HepG2 (cell line): ENCODE results near the gene PTCRA. TPM values are rescaled to one million over a fixed set of nuclear protein-coding genes. Genes with fewer than 3 reads are reported as not detected.
A peak's percentile ranks its signal among the peaks of the same experiment; 100 is the strongest.

Source experiments
- ETV6 ChIP-seq: sonication (generic); formaldehyde crosslinking; conservative IDR thresholded peaks from 2 replicates; pipeline ENCODE4 v1.4.0; 2020; ENCODE audit warnings: missing genetic modification reagents
- GABPB1 ChIP-seq: IDR thresholded peaks from 2 replicates; pipeline ENCODE4 v1.6.1; 2016; ENCODE audit warnings: mild to moderate bottlenecking, missing genetic modification reagents, moderate library complexity, missing compliant biosample characterization
- HHEX ChIP-seq: IDR thresholded peaks from 2 replicates; pipeline ENCODE4 v1.6.1; 2016; ENCODE audit warnings: control low read depth
- KDM2A ChIP-seq: sonication (generic); formaldehyde crosslinking; IDR thresholded peaks from 2 replicates; pipeline ENCODE4 v1.4.0; 2020; ENCODE audit warnings: low read depth, missing genetic modification reagents, borderline replicate concordance
- ZBTB7B ChIP-seq: sonication (generic); formaldehyde crosslinking; IDR thresholded peaks from 2 replicates; pipeline ENCODE4 v1.4.0; 2020; ENCODE audit warnings: missing genetic modification reagents
- ZC3H13 ChIP-seq: sonication (generic); formaldehyde crosslinking; IDR thresholded peaks from 2 replicates; pipeline ENCODE4 v1.8.1; 2023; ENCODE audit warnings: mild to moderate bottlenecking, missing genetic modification reagents, moderate library complexity
- ZNF343 ChIP-seq: sonication (generic); formaldehyde crosslinking; IDR thresholded peaks from 2 replicates; pipeline ENCODE4 v1.4.0; 2020; ENCODE audit warnings: mild to moderate bottlenecking, missing genetic modification reagents
- ZNF546 ChIP-seq: sonication (generic); formaldehyde crosslinking; conservative IDR thresholded peaks from 2 replicates; pipeline ENCODE4 v1.8.1; 2023; ENCODE audit warnings: mild to moderate bottlenecking, missing genetic modification reagents
- ZSCAN31 ChIP-seq: sonication (generic); formaldehyde crosslinking; IDR thresholded peaks from 2 replicates; pipeline ENCODE4 v1.5.0; 2020; ENCODE audit warnings: low read depth, mild to moderate bottlenecking, missing genetic modification reagents
- polyA plus RNA-seq, 8 experiments: library from polyadenylated mRNA; depleted of rRNA in 3 of 8; stranded (reverse) in 7 of 8; unstranded in 1 of 8; fragments of >200 nt; fragmentation: Illumina TruSeq in 4 of 8; extraction: Trizol in 4 of 8; gene quantifications; 2 replicates each; pipeline versions ENCODE4 v1.2.1 to v1.2.3, GENCODE V29; 2011 to 2016; ENCODE audit warnings: low read depth in 4 of 8, missing spikeins in 1 of 8, mixed read lengths in 1 of 8; ENCODE audit not compliant: insufficient read depth in 1 of 8
- total RNA-seq, 5 experiments: library from RNA; depleted of rRNA; stranded (reverse); fragments of >200 nt; fragmentation: Illumina TruSeq; extraction: Trizol; gene quantifications; 2 replicates each; pipeline ENCODE4 v1.2.3, GENCODE V29; 2016; ENCODE audit warnings: low read depth in 1 of 5
- TF ChIP-seq, protein P1 (sequence below): sonication (generic); formaldehyde crosslinking; IDR thresholded peaks from 2 replicates; pipeline ENCODE4 v1.5.0; 2020; ENCODE audit warnings: missing genetic modification reagents
- TF ChIP-seq, protein P2 (sequence below): sonication (generic); formaldehyde crosslinking; IDR thresholded peaks from 2 replicates; pipeline ENCODE4 v1.5.1; 2020; ENCODE audit warnings: mild to moderate bottlenecking, missing genetic modification reagents

PTCRA gene
- total and polyA plus RNA-seq, 2 of the 13 experiments (the other 11 are each of a cell fraction or from before 2014, with no cell fraction given), result not detected

DNA sequence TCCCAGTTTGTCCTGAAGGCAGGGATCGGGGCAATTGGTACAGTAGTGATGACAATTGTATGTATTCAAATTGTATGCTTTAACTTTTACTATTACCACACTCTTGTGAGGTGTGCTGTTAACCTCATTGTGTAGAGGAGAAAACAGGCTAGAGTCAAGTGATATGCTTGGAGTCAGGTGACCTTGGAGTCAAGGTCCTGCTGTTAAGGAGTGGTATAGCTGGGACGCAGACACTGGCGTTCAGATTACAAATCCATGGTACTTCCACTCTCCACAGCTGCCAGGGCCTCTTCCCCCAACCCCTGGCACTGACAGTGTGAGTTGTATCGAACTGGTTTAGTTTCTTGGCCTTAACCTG lies 23.9 kb downstream of the PTCRA start (continued):
- TF ChIP-seq ZSCAN31 (CRISPR knock-in tag), result no peak
- no peak for TF ChIP-seq ZBTB7B (CRISPR knock-in tag)
- TF ChIP-seq GABPB1 (CRISPR knock-in tag), result no peak
- TF ChIP-seq HHEX (CRISPR knock-in tag), result no peak
- TF ChIP-seq ZC3H13 (CRISPR knock-in tag), result no peak; the same call in 1 of the 2 replicates
- no peak for TF ChIP-seq ZNF343
- 0 out of 2 replicates have a peak, but pooled peaks have one; percentile 6 for TF ChIP-seq KDM2A
- TF ChIP-seq ZNF546 (CRISPR knock-in tag), result no peak
- 0 out of 2 replicates have a peak, but pooled peaks have one; percentile 47 for TF ChIP-seq ETV6
- TF ChIP-seq, protein P1, sequence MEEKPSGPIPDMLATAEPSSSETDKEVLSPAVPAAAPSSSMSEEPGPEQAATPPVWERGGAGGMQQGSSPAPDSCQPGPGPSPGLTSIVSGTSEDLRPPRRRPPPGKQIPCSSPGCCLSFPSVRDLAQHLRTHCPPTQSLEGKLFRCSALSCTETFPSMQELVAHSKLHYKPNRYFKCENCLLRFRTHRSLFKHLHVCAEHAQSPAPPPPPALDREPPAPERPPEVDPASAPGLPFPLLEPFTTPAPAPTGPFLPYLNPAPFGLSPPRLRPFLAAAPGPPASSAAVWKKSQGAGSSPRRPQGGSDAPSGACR (CRISPR knock-in tag), result no peak
- TF ChIP-seq, protein P2, sequence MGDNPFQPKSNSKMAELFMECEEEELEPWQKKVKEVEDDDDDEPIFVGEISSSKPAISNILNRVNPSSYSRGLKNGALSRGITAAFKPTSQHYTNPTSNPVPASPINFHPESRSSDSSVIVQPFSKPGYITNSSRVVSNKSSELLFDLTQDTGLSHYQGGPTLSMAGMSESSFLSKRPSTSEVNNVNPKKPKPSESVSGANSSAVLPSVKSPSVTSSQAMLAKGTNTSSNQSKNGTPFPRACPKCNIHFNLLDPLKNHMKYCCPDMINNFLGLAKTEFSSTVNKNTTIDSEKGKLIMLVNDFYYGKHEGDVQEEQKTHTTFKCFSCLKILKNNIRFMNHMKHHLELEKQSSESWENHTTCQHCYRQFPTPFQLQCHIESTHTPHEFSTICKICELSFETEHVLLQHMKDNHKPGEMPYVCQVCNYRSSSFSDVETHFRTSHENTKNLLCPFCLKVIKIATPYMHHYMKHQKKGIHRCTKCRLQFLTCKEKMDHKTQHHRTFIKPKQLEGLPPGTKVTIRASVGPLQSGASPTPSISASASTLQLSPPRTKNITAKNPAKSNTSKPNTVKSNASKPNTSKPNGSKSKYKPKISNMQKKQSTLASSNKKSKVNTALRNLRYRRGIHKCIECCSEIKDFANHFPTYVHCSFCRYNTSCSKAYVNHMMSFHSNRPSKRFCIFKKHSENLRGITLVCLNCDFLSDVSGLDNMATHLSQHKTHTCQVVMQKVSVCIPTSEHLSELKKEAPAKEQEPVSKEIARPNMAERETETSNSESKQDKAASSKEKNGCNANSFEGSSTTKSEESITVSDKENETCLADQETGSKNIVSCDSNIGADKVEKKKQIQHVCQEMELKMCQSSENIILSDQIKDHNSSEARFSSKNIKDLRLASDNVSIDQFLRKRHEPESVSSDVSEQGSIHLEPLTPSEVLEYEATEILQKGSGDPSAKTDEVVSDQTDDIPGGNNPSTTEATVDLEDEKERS, result 0 out of 2 replicates have a peak, but pooled peaks have one; percentile 16
